Measurements from ENCODE around the gene ABCA2.

Gene ABCA2

GRCh38 chr9:136977649-136978072 is 50.4 kb downstream of the ABCA2 start:
- DNase-seq, result no peak

- DNase-seq, result no peak
Measured at GRCh38 chr9:136977223-136977622, 50.8 kb downstream of the ABCA2 start, which contains the start of gene PTGDS. PTGDS (plus strand) TSS chr9:136977504; CDS start chr9:136977579, 75 bp downstream.

GRCh38 chr9:136975644-136976043 is 52.4 kb downstream of the ABCA2 start:
- peak; percentile 7 for DNase-seq

GRCh38 chr9:136974817-136975535 is 53.1 kb downstream of the ABCA2 start:
- DNase-seq, result no peak

GRCh38 chr9:136973618-136974617 is 54.1 kb downstream of the ABCA2 start:
- no peak for DNase-seq

- DNase-seq, result no peak
Measured at GRCh38 chr9:136972743-136973142, 55.3 kb downstream of the ABCA2 start.

GRCh38 chr9:136972335-136972734 is 55.7 kb downstream of the ABCA2 start:
- DNase-seq, result no peak

GRCh38 chr9:136971746-136972145 is 56.3 kb downstream of the ABCA2 start:
- no peak for DNase-seq

GRCh38 chr9:136970361-136970760 is 57.7 kb downstream of the ABCA2 start:
- DNase-seq, result no peak

GRCh38 chr9:136969774-136970173 is 58.3 kb downstream of the ABCA2 start:
- no peak for DNase-seq

- no peak for DNase-seq
Measured at GRCh38 chr9:136969150-136969549, 58.9 kb downstream of the ABCA2 start.

- DNase-seq, result no peak
Measured at GRCh38 chr9:136968333-136969127, 59.5 kb downstream of the ABCA2 start.

GRCh38 chr9:136965771-136966484 is 62.1 kb downstream of the ABCA2 start:
- DNase-seq, result no peak

GRCh38 chr9:136964833-136965422 is 63.1 kb downstream of the ABCA2 start:
- no peak for DNase-seq

- no peak for DNase-seq
Measured at GRCh38 chr9:136964171-136964689, 63.8 kb downstream of the ABCA2 start.

GRCh38 chr9:136963751-136964150 is 64.3 kb downstream of the ABCA2 start:
- DNase-seq, result no peak

- no peak for DNase-seq
Measured at GRCh38 chr9:136963341-136963740, 64.7 kb downstream of the ABCA2 start.

- DNase-seq, result no peak
Measured at GRCh38 chr9:136962701-136963248, 65.3 kb downstream of the ABCA2 start.

GRCh38 chr9:136962163-136962562 is 65.9 kb downstream of the ABCA2 start:
- DNase-seq, result no peak

- DNase-seq, result no peak
Measured at GRCh38 chr9:136961279-136962065, 66.6 kb downstream of the ABCA2 start.

GRCh38 chr9:136960938-136961275 is 67.1 kb downstream of the ABCA2 start:
- DNase-seq, result no peak
